HG02759 (cell line): Measurements from ENCODE around the gene SRGAP3.

Source experiments
- ATAC-seq: cut with Tn5 transposase; IDR thresholded peaks from one replicate; pipeline ENCODE4 v1.9.1; 2021; ENCODE audit warnings: mild to moderate bottlenecking, moderate library complexity; ENCODE audit not compliant: unreplicated experiment

The SRGAP3 gene

DNA sequence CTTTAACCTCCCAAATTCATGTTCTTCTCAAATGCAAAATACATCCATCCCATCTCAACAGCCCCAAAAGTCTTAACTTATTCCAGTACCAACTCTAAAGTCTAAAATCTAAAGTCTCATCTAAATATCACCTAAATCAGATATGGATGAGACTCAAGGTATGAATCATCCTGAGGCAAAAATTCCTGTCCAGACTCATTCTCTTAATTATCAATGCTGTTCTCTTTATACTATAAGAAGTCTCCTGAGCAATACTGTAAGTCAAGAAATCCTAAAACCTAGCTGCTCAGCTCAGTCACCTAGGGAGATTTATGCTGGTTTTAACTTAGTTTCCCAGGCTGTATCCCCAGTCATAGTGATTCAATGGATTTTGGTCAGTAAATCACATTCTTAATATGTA, 297.3 kb downstream of the SRGAP3 start:
- no peak for ATAC-seq

DNA sequence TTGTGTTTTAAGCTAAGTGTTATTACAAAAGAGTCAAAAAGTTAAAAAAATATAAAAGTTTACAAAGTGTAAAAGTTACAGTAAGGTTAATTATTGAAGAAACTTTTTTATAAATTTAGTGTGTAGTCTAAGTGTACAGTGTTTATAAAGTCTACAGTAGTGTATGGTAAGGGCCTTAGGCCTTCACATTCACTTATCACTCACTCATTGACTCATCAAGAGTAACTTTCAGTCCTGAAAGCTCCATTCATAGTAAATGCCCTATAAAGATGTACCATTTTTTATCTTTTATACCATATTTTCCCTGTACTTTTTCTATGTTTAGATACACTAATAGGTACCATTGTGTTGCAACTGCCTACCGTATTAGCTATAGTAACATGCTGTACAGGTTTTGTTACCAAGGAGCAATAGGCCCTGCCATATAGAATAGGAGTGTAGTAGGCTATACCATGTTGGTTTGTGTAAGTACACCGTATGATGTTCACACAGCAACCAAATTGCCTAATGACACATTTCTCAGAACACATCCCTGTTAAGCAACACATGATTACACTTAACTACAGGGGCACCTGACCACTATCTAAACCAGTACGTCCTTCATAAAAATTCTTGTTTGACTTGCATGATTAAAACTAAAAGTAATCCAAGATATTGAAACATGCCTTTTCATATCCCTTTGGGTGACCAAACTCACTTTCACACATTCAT, 303.4 kb downstream of the SRGAP3 start:
- no peak for ATAC-seq

- no peak for ATAC-seq
Measured at GRCh38 chr3:8942746-8943488, 306.5 kb downstream of the SRGAP3 start.

- ATAC-seq, result no peak
Measured at GRCh38 chr3:8942115-8942514, 307.3 kb downstream of the SRGAP3 start.

DNA sequence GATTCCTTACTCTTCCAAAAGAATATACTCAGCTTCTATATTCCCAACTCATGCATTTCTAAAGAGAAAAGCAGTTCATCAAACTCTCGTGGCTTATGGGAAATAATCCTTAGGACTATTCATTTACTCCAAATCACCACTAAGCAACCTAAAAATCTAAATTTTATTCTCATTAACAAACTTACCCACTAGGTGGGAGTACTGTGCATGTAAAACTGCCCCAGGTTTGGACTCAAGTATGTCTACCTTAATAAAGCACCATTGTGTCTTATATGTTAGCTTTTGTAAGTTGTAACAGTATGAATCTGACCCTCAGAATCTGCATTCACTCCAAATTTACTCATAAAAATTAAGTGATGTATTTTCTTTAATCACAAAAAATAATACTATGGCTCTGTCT, 311.4 kb downstream of the SRGAP3 start:
- no peak for ATAC-seq

- no peak for ATAC-seq
Measured at GRCh38 chr3:8937064-8938020, 312.1 kb downstream of the SRGAP3 start.

DNA sequence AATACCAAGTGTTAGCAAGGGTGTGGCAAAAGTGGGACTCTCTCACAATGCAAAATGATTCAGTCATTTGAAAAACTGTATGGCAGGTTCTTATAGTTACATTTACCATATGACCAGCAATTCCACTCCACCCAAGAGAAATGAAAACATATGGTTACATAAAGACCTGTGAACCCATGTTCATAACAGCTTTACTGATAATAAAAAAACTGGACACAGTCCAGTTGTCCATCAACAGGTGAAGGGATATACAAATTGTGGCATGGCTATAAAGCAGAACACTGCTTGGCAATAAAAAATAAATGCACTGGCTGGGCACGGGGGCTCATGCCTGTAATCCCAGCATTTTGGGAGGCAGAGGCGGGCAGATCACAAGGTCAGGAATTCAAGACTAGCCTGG, 316.9 kb downstream of the SRGAP3 start:
- ATAC-seq, result no peak

DNA sequence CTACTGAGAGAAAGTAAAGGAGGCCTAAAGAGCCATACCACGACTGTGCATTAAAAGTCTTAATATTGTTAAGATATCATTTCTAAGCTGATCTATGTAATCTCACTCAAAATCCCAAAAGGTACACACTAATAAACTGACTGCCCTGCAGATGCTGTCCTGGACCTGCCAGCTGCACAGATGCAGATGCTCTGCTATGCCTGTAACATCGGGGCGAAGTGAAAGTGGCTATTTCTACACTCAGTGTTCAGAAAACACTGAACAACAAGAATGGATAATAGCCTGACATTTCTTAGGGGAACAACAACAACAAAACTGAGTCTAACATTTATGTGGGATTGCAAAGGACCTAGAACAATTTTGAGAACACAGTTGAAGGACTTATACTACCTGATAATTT, 318.1 kb downstream of the SRGAP3 start:
- ATAC-seq, result no peak
